Neural cell (in vitro differentiated cells): ENCODE measurements around the gene NAA11.

ENCODE experiments used
- EZH2 ChIP-seq: fragments of 200-600, 300-800 bp; shearing (Covaris generic), sonication (generic); IDR thresholded peaks from 2 replicates; pipeline ENCODE4 v1.6.1; 2014; ENCODE audit warnings: antibody characterized with exemption, low read length, borderline replicate concordance, mild to moderate bottlenecking; ENCODE audit not compliant: insufficient read depth, poor library complexity, severe bottlenecking
- RAD21 ChIP-seq: fragments of 450-650 bp; conservative IDR thresholded peaks from 2 replicates; pipeline ENCODE4 v1.6.1; 2014; ENCODE audit warnings: antibody characterized with exemption, mild to moderate bottlenecking, moderate library complexity

DNA sequence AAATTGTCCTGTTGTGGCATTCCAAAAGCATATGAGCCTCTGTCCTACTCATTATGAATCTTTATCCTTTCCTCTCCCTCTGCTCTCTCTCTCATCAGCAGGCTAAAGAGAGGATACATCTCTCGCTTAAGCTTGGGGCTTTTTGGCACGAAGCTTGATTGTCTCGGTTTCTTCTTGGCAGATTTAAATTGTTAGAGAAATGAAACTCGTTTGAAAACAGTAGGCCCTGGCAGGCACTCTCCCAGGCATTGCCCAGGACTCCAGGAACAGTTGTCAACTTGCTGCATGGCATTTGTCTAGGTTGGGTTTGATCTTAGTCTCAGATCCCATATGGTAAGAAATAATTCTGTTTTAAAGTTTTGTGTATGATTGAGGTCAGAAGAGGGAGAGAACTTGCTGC lies 35.5 kb downstream of the NAA11 start:
- no peak for TF ChIP-seq EZH2
- TF ChIP-seq RAD21 = no peak
